DND-41 (cell line): ENCODE data around the gene ZEB1.

ENCODE experiments used
- CTCF ChIP-seq: IDR thresholded peaks from 2 replicates; pipeline ENCODE4 v1.5.1; 2012; ENCODE audit warnings: borderline replicate concordance, low read length, moderate library complexity, mild to moderate bottlenecking; ENCODE audit not compliant: poor library complexity, severe bottlenecking; ENCODE audit errors: extremely low read depth
- EZH2 ChIP-seq: IDR thresholded peaks from 3 replicates; pipeline ENCODE4 v1.6.1; 2012; ENCODE audit warnings: borderline replicate concordance, low read depth, mild to moderate bottlenecking, moderate library complexity, low read length, inconsistent platforms; ENCODE audit not compliant: severe bottlenecking

GRCh38 chr10:31468536-31468859 is 149.5 kb downstream of the ZEB1 start:
- TF ChIP-seq CTCF: no peak
- TF ChIP-seq EZH2: no peak
